Uterus (tissue), 4 donors: Measurements from ENCODE around the gene HEPN1. TPM values are rescaled to one million over a fixed set of nuclear protein-coding genes. Genes with fewer than 3 reads are reported as not detected.

Experiments
- DNase-seq, 2 donors: peaks; one replicate each; pipeline ENCODE4 v3.0.0-alpha.2; 2019 to 2020
- H3K27ac ChIP-seq, 2 donors: fragments of 200-600 bp; sonication (generic); 1 replicate in 1 of 2; 2 replicates in 1 of 2; pipeline ENCODE4 v1.5.1; 2016 to 2018
- H3K27me3 ChIP-seq, 2 donors: fragments of 200-600 bp; sonication (generic); one replicate each; pipeline ENCODE4 v1.5.1; 2018 to 2019; ENCODE audit warnings: control low read depth in 1 of 2
- H3K36me3 ChIP-seq, 2 donors: fragments of 200-600 bp; sonication (generic); one replicate each; pipeline ENCODE4 v1.5.1; 2019; ENCODE audit warnings: control low read depth in 1 of 2
- H3K4me1 ChIP-seq, 2 donors: fragments of 200-600 bp; sonication (generic); one replicate each; pipeline ENCODE4 v1.5.1; 2018 to 2019; ENCODE audit warnings: control low read depth in 1 of 2
- H3K4me3 ChIP-seq, 2 donors: fragments of 200-600 bp; sonication (generic); 1 replicate in 1 of 2; 2 replicates in 1 of 2; pipeline ENCODE4 v1.5.1; 2018 to 2019; ENCODE audit warnings: mild to moderate bottlenecking in 1 of 2
- H3K9me3 ChIP-seq, 2 donors: fragments of 200-600 bp; sonication (generic); one replicate each; pipeline ENCODE4 v1.5.1; 2019; ENCODE audit warnings: control low read depth in 1 of 2
- CTCF ChIP-seq, 4 experiments: fragments of 200-600 bp in 2 of 4; fragments of 450-650 bp in 2 of 4; sonication (generic) in 2 of 4; IDR thresholded peaks; one replicate each; pipeline ENCODE4 v1.5.1; 2016 to 2019; ENCODE audit warnings: antibody characterized with exemption in 4 of 4, mild to moderate bottlenecking in 2 of 4, moderate library complexity in 1 of 4
- POLR2A ChIP-seq, 2 donors: fragments of 450-650 bp; IDR thresholded peaks; one replicate each; pipeline ENCODE4 v1.6.1; 2016; ENCODE audit warnings: antibody characterized with exemption in 2 of 2, mild to moderate bottlenecking in 1 of 2, moderate library complexity in 1 of 2
- intact Hi-C: fragments of 100-400 bp; cut with DNase I; formaldehyde crosslinking; loops from one replicate; pipeline ENCODE4 v1.15.1; 2023; ENCODE audit warnings: low total_unique reads
- total RNA-seq, 4 donors: library from RNA; depleted of rRNA in 3 of 4; stranded (reverse); fragments of >200 nt in 3 of 4; gene quantifications; one replicate each; pipeline versions ENCODE4 v1.1.0 to v1.2.4, GENCODE V29; 2014 to 2023
- donor health status: DM: yes; HTN: yes; CAD: no.

Gene HEPN1
- total RNA-seq, 4 donors from 2014 or later = not detected

GRCh38 chr11:124935548-124936514, 16.8 kb downstream of the HEPN1 start, which contains the start of gene HEPACAM:
Gene HEPACAM (minus strand): TSS chr11:124936047. CDS start chr11:124936006, 41 bp downstream.
- Histone ChIP-seq H3K9me3 (no peaks in the 10 kb centered on the region), H3K36me3 (no peaks in the 10 kb centered on the region), H3K4me1 (no peaks in the 10 kb centered on the region), H3K27me3 (no peaks in the 10 kb centered on the region), H3K27ac (no peak within 1 kb of the TSS), H3K4me3 (no peak within 1 kb of the TSS)
- intact Hi-C loops = no loop called here
- no peak for DNase-seq
- TF ChIP-seq CTCF (IDR thresholded peaks at IDR 0.05) = no peak
- no peak for TF ChIP-seq POLR2A (IDR thresholded peaks at IDR 0.05)

- TF ChIP-seq CTCF (IDR thresholded peaks at IDR 0.05) = no peak
- no peak for TF ChIP-seq POLR2A (IDR thresholded peaks at IDR 0.05)
- H3K27ac ChIP-seq = no peak overlapping the region
- H3K9me3 ChIP-seq = no peaks in the 10 kb centered on the region
- DNase-seq = no peak
- intact Hi-C loops = no loop called here
- H3K36me3 ChIP-seq = no peaks in the 10 kb centered on the region
- H3K4me1 ChIP-seq = no peaks in the 10 kb centered on the region
- H3K4me3 ChIP-seq = no peak overlapping the region
- no peaks in the 10 kb centered on the region for H3K27me3 ChIP-seq
Observed at GRCh38 chr11:124937336-124937935, 18.4 kb downstream of the HEPN1 start.

GRCh38 chr11:124938206-124938765, 19.2 kb downstream of the HEPN1 start:
- Histone ChIP-seq H3K27me3 (no peaks in the 10 kb centered on the region), H3K9me3 (no peaks in the 10 kb centered on the region), H3K4me3 (no peak overlapping the region), H3K4me1 (no peaks in the 10 kb centered on the region), H3K27ac (no peak overlapping the region), H3K36me3 (no peaks in the 10 kb centered on the region)
- TF ChIP-seq CTCF (IDR thresholded peaks at IDR 0.05) = no peak
- no peak for TF ChIP-seq POLR2A (IDR thresholded peaks at IDR 0.05)
- intact Hi-C loops = no loop called here
- no peak for DNase-seq

GRCh38 chr11:124938970-124939369, 19.9 kb downstream of the HEPN1 start:
- TF ChIP-seq CTCF (IDR thresholded peaks at IDR 0.05) (no peak), POLR2A (IDR thresholded peaks at IDR 0.05) (no peak)
- no peaks in the 10 kb centered on the region for H3K27me3 ChIP-seq
- intact Hi-C loops = no loop called here
- no peak overlapping the region for H3K27ac ChIP-seq
- H3K4me1 ChIP-seq = no peaks in the 10 kb centered on the region
- no peak overlapping the region for H3K4me3 ChIP-seq
- DNase-seq = no peak
- no peaks in the 10 kb centered on the region for H3K36me3 ChIP-seq
- no peaks in the 10 kb centered on the region for H3K9me3 ChIP-seq

GRCh38 chr11:124941703-124942102, 22.7 kb downstream of the HEPN1 start:
- no peaks in the 10 kb centered on the region for H3K27me3 ChIP-seq
- TF ChIP-seq CTCF (IDR thresholded peaks at IDR 0.05) = no peak
- no peak for TF ChIP-seq POLR2A (IDR thresholded peaks at IDR 0.05)
- no peak for DNase-seq
- no peak overlapping the region for H3K27ac ChIP-seq
- no peaks in the 10 kb centered on the region for H3K36me3 ChIP-seq
- no peaks in the 10 kb centered on the region for H3K9me3 ChIP-seq
- H3K4me3 ChIP-seq = no peak overlapping the region
- intact Hi-C loops = no loop called here
- no peaks in the 10 kb centered on the region for H3K4me1 ChIP-seq
